WERI-Rb-1 (cell line): Measurements from ENCODE around the gene CCDC197.
A peak's percentile ranks its signal among the peaks of the same experiment; 100 is the strongest.

Source experiments
- DNase-seq: peaks from one replicate; pipeline ENCODE4 v3.0.0-alpha.2; 2020
- H3K27ac ChIP-seq: fragments of 250-450 bp; sonication (Bioruptor Pico); 2 replicates; pipeline ENCODE4 v1.5.1; 2020; ENCODE audit warnings: mild to moderate bottlenecking, moderate library complexity
- H3K27me3 ChIP-seq: fragments of 250-450 bp; sonication (Bioruptor Pico); 2 replicates; pipeline ENCODE4 v1.5.1; 2021; ENCODE audit warnings: mild to moderate bottlenecking, low read depth, moderate library complexity; ENCODE audit not compliant: insufficient read depth, severe bottlenecking
- H3K36me3 ChIP-seq: fragments of 250-450 bp; sonication (Bioruptor Pico); 2 replicates; pipeline ENCODE4 v1.5.1; 2020; ENCODE audit warnings: mild to moderate bottlenecking, moderate library complexity
- H3K4me3 ChIP-seq: 2 replicates; pipeline ENCODE4 v1.5.1; 2011; ENCODE audit warnings: low read depth, mild to moderate bottlenecking, control low read depth, low read length
- H3K9me3 ChIP-seq: fragments of 250-450 bp; sonication (Bioruptor Pico); 2 replicates; pipeline ENCODE4 v1.5.1; 2021; ENCODE audit warnings: mild to moderate bottlenecking, moderate library complexity; ENCODE audit not compliant: severe bottlenecking
- TF ChIP-seq, protein P1 (sequence below): IDR thresholded peaks from 2 replicates; pipeline ENCODE4 v1.5.1; 2011; ENCODE audit warnings: low read depth, mild to moderate bottlenecking, control low read depth, inconsistent platforms, low read length

The CCDC197 gene

DNA sequence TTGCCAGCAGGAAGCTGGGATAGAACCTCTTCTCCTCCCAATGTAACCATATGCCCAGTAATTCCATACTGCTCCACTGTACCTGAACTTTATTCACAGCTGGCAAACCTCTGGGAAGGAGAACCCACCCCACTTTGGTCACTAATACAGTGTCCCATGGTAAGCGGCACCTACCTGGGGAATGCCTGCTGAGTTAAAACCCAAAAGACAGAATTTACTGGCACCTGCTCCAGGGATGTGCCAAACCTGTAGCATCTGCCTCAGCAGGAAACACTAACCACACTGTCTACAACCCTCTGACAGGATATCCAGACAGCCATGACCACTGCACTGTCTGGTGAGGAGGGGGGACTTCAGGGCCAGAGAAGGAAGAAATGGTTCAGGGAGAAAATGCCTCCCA is 57.3 kb downstream of the CCDC197 start:
- TF ChIP-seq, protein P1, sequence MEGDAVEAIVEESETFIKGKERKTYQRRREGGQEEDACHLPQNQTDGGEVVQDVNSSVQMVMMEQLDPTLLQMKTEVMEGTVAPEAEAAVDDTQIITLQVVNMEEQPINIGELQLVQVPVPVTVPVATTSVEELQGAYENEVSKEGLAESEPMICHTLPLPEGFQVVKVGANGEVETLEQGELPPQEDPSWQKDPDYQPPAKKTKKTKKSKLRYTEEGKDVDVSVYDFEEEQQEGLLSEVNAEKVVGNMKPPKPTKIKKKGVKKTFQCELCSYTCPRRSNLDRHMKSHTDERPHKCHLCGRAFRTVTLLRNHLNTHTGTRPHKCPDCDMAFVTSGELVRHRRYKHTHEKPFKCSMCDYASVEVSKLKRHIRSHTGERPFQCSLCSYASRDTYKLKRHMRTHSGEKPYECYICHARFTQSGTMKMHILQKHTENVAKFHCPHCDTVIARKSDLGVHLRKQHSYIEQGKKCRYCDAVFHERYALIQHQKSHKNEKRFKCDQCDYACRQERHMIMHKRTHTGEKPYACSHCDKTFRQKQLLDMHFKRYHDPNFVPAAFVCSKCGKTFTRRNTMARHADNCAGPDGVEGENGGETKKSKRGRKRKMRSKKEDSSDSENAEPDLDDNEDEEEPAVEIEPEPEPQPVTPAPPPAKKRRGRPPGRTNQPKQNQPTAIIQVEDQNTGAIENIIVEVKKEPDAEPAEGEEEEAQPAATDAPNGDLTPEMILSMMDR, result no peak
- Histone ChIP-seq H3K36me3 (peaks cover 95% of the 10 kb centered on the region), H3K4me3 (no peak overlapping the region), H3K27ac (0 out of 2 replicates have a peak overlapping the region, but pooled peaks have one; percentile 35), H3K9me3 (peaks cover 5% of the 10 kb centered on the region), H3K27me3 (no peaks in the 10 kb centered on the region)
- DNase-seq, result no peak

DNA sequence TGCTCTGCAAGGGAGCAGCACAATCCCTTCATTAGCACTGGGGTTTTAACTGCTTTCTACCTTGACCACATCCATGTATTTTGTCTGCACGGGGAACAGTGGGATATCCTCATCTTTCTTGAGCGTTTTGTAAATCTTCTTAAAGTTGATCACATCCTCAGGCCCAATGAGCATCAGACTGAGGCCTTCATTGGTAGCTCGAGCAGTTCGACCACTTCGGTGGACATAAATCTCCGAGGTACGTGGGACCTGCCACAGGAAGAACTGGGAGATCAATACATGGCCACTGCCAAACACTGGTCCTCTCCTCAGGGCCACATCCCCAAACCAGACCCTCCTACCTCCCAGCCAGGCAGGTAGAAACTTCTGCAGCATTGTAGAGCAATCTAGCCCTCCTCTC is 57.8 kb downstream of the CCDC197 start:
- TF ChIP-seq, protein P1, result no peak
- H3K27me3 ChIP-seq, result no peaks in the 10 kb centered on the region
- peaks cover 96% of the 10 kb centered on the region for H3K36me3 ChIP-seq
- peaks cover 5% of the 10 kb centered on the region for H3K9me3 ChIP-seq
- H3K4me3 ChIP-seq, result no peak overlapping the region
- H3K27ac ChIP-seq, result 0 out of 2 replicates have a peak overlapping the region, but pooled peaks have one; percentile 35
- DNase-seq, result no peak

DNA sequence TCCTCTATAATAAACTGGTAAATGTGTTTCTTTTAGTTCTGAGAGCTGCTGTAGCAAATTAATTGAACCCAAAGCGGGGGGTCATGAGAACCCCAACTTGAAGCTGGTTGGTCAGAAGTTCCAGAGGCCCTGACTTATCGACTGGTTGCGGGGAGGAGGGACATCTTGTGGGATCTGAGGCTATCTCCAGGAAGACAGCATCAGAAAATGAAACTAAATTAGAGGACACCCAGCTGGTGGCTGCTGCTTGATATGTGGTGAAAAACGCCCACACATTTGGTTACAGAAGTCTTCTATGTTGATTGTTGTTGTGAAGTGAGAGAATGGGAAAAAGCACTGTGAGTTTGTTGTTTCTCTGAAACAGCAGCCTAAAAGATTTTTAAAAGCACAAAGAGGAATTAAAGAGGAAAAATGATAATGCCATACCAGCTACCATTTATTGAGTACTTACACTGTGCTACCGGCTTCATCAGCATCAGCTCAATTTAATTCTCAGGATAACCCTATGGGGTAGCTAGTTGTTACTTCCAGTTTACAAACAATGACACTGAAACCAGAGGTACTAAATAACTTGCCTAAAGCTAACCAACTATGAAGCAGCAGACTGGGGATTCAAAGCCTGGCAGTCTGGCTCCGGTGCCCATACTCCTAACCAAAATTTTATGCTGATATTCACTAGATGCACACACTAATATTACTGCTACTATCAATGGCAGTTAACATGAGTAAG is 59.6 kb downstream of the CCDC197 start:
- Histone ChIP-seq H3K9me3 (peaks cover 5% of the 10 kb centered on the region), H3K4me3 (no peak overlapping the region), H3K36me3 (peaks cover 95% of the 10 kb centered on the region), H3K27ac (peak overlapping the region; percentile 51), H3K27me3 (no peaks in the 10 kb centered on the region)
- no peak for DNase-seq
- TF ChIP-seq, protein P1, result no peak

DNA sequence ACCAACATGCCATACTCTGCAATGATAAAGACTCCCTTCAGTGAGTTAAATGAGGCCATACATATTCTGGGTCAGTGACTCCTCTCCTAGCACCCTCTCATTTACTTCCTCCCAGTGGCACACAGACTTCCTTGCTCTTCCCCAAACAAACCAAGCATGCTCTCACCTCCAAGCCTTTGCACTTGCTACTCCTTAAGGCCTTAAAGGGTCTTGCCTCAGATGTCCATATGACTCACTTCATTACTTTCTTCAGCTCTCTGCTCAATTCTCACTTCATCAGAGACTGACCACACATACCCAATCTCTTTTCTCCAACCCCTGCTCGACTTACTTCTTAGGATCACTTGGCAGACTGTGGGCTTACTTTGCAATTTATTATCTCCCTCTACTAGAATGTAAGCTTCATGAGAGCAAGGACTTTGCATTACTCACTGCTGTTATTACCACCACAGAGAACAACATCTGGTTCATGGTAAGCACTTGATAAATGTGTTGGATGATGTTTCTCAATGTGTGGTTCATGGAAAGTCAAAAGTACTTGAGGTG is 61.1 kb downstream of the CCDC197 start:
- H3K9me3 ChIP-seq, result peaks cover 5% of the 10 kb centered on the region
- H3K36me3 ChIP-seq, result peaks cover 91% of the 10 kb centered on the region
- no peak for DNase-seq
- H3K27me3 ChIP-seq, result no peaks in the 10 kb centered on the region
- TF ChIP-seq, protein P1, result no peak
- H3K27ac ChIP-seq, result no peak overlapping the region
- no peak overlapping the region for H3K4me3 ChIP-seq
